Bronchus fibroblast of lung (primary cell): Measurements from ENCODE around the gene ENAH. TPM values are rescaled to one million over a fixed set of nuclear protein-coding genes. Genes with fewer than 3 reads are reported as not detected.

Source experiments
- total RNA-seq: library from RNA; depleted of rRNA; stranded (reverse); fragments of >200 nt; gene quantifications from 2 replicates; pipeline ENCODE4 v1.2.3, GENCODE V29; 2015

The ENAH gene
- 26.3 and 33.6 TPM in 2 replicates for total RNA-seq

GRCh38 chr1:225652729-225653462 is at the start of gene ENAH:
Gene ENAH, minus strand, starts transcription at chr1:225653123. Its CDS starts 433 bp downstream, at chr1:225652690.

Other genes with a start within 250 kb of the ENAH start
- gene LBR, start 225.1 kb downstream of the ENAH start, total RNA-seq, result 43.6 and 53.1 TPM in 2 replicates
- 330 and 369 TPM in 2 replicates for gene SRP9, start 124.7 kb upstream of the ENAH start, total RNA-seq
- 9.8 and 13.8 TPM in 2 replicates for gene EPHX1, start 157.0 kb upstream of the ENAH start, total RNA-seq
- 4.2 and 8.5 TPM in 2 replicates for gene TMEM63A, start 229.3 kb upstream of the ENAH start, total RNA-seq
- gene LEFTY1, start 236.0 kb upstream of the ENAH start, total RNA-seq, result not detected in 2 replicates